Tibial artery (tissue), 4 donors: ENCODE data around the gene ATP8B4.

Experiments used
- DNase-seq, 2 donors: peaks; one replicate each; pipeline ENCODE4 v3.0.0-alpha.2; 2019
- H3K27ac ChIP-seq, 2 donors: fragments of 200-600 bp; sonication (generic) in 1 of 2; 1 replicate in 1 of 2; 2 replicates in 1 of 2; pipeline ENCODE4 v1.5.1; 2018 to 2019; ENCODE audit warnings: mild to moderate bottlenecking in 1 of 2
- H3K27me3 ChIP-seq, 2 donors: fragments of 200-600 bp; sonication (generic) in 1 of 2; one replicate each; pipeline versions ENCODE4 v1.5.1 to v1.6.0; 2016 to 2019
- H3K36me3 ChIP-seq, 3 donors: fragments of 200-600 bp; sonication (generic) in 2 of 3; one replicate each; pipeline ENCODE4 v1.5.1; 2016 to 2019; ENCODE audit warnings: mild to moderate bottlenecking in 2 of 3
- H3K4me1 ChIP-seq, 4 donors: fragments of 200-600 bp; sonication (generic) in 2 of 4; 1 replicate in 3 of 4; 2 replicates in 1 of 4; pipeline ENCODE4 v1.5.1; 2016 to 2019
- H3K4me3 ChIP-seq, 2 donors: fragments of 200-600 bp; sonication (generic) in 1 of 2; 1 replicate in 1 of 2; 2 replicates in 1 of 2; pipeline ENCODE4 v1.5.1; 2018 to 2019; ENCODE audit warnings: mild to moderate bottlenecking in 2 of 2
- H3K9me3 ChIP-seq, 3 donors: fragments of 200-600 bp; sonication (generic) in 1 of 3; one replicate each; pipeline ENCODE4 v1.5.1; 2016 to 2019
- intact Hi-C: fragments of 100-400 bp; cut with DNase I; formaldehyde crosslinking; loops from one replicate; pipeline ENCODE4 v1.15.0; 2023; ENCODE audit warnings: low total_unique reads
- TF ChIP-seq, protein P1 (sequence below), 2 experiments: fragments of 200-600 bp in 1 of 2; fragments of 450-650 bp in 1 of 2; IDR thresholded peaks; one replicate each; pipeline ENCODE4 v1.5.1; 2017 to 2019; ENCODE audit warnings: antibody characterized with exemption in 2 of 2, mild to moderate bottlenecking in 1 of 2, moderate library complexity in 1 of 2

The ATP8B4 gene

DNA sequence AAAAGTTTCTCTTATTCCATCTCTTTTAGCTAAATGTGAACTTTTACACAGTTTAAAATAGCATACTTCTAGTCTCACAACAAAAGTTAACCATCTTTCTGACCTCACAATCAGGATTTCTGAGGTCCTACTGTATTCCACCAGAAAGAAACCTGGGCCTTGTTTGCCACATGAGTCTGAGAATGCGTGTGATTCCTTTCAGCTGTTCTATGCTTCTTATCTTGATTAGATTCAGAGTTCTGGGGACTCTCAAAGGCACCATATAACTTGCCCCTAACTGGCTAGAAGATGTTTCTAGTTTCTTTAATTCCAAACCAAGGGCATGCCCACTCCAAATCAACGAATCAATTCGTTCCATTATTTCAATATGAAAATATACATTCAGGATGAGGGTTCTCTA, 131.1 kb downstream of the ATP8B4 start:
- H3K4me1 ChIP-seq, result peaks cover 0 to 15% (median 9%) of the 10 kb centered on the region in 4 donors
- no peaks in the 10 kb centered on the region for H3K9me3 ChIP-seq
- TF ChIP-seq, protein P1, sequence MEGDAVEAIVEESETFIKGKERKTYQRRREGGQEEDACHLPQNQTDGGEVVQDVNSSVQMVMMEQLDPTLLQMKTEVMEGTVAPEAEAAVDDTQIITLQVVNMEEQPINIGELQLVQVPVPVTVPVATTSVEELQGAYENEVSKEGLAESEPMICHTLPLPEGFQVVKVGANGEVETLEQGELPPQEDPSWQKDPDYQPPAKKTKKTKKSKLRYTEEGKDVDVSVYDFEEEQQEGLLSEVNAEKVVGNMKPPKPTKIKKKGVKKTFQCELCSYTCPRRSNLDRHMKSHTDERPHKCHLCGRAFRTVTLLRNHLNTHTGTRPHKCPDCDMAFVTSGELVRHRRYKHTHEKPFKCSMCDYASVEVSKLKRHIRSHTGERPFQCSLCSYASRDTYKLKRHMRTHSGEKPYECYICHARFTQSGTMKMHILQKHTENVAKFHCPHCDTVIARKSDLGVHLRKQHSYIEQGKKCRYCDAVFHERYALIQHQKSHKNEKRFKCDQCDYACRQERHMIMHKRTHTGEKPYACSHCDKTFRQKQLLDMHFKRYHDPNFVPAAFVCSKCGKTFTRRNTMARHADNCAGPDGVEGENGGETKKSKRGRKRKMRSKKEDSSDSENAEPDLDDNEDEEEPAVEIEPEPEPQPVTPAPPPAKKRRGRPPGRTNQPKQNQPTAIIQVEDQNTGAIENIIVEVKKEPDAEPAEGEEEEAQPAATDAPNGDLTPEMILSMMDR (IDR thresholded peaks at IDR 0.05), result no peak
- intact Hi-C loops, result loop anchor here (10.0 kb wide), 1 partner anchor 143 kb away; no protein-coding TSS in a partner anchor
- no peak overlapping the region for H3K27ac ChIP-seq
- no peaks in the 10 kb centered on the region for H3K27me3 ChIP-seq
- H3K36me3 ChIP-seq, result no peaks in the 10 kb centered on the region
- DNase-seq, result no peak
- no peak overlapping the region for H3K4me3 ChIP-seq

DNA sequence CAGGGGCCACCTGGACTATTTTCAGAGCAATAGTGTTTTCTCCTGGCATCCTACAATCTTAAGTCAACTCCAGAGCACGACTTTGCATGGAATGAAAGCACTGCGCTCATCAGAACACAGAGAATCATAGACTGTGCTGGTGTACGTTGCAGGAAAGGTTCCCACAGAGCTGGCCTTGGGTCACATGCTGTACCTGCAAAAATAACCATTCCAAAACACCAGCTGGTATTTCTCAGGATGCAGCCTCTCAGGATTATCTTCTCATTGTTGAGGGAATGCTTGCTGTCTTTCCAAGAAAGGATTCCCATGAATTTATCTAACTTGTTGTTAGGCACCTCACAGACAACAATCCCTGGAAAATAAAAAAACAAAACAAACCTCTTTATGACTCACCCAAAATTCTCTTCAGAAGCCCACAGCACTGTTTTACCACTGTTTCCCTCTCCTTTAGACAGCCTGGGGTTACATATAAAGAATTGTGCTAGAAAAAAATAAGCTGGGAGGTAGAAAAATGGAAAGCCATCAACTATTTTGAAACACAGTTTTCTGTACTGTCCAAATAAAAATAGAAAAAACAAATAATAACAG, 131.7 kb downstream of the ATP8B4 start:
- H3K9me3 ChIP-seq, result no peaks in the 10 kb centered on the region
- DNase-seq, result no peak
- no peaks in the 10 kb centered on the region for H3K36me3 ChIP-seq
- TF ChIP-seq, protein P1 (IDR thresholded peaks at IDR 0.05), result no peak
- peaks cover 0 to 15% (median 9%) of the 10 kb centered on the region in 4 donors for H3K4me1 ChIP-seq
- H3K27ac ChIP-seq, result no peak overlapping the region
- H3K4me3 ChIP-seq, result no peak overlapping the region
- no peaks in the 10 kb centered on the region for H3K27me3 ChIP-seq
- intact Hi-C loops, result loop anchor here (10.0 kb wide), 1 partner anchor 142 kb away; no protein-coding TSS in a partner anchor

DNA sequence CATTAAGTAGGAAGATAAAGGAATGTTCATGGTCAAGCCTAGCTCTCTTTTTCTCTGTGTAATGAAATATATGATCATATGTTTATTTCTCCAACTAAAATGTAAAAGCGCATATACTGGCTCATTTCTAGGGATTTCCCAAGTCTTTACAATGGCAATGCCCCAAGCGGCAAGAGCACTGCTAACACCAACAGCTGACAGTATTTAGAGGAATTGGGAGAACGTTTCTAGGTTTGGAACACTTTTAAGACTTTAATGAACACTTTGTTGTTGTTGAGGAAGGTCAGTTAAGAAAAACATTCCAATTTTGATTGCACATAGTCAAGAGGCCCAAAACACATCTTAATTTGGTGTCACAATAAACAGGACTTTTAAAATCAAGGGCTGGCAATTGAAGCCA, 132.7 kb downstream of the ATP8B4 start:
- TF ChIP-seq, protein P1 (IDR thresholded peaks at IDR 0.05), result no peak
- no peaks in the 10 kb centered on the region for H3K36me3 ChIP-seq
- intact Hi-C loops, result loop anchor here (10.0 kb wide), 1 partner anchor 142 kb away; no protein-coding TSS in a partner anchor
- no peak for DNase-seq
- no peaks in the 10 kb centered on the region for H3K9me3 ChIP-seq
- H3K4me1 ChIP-seq, result peaks cover 0 to 15% (median 9%) of the 10 kb centered on the region in 4 donors
- H3K27ac ChIP-seq, result no peak overlapping the region
- H3K4me3 ChIP-seq, result no peak overlapping the region
- H3K27me3 ChIP-seq, result no peaks in the 10 kb centered on the region

DNA sequence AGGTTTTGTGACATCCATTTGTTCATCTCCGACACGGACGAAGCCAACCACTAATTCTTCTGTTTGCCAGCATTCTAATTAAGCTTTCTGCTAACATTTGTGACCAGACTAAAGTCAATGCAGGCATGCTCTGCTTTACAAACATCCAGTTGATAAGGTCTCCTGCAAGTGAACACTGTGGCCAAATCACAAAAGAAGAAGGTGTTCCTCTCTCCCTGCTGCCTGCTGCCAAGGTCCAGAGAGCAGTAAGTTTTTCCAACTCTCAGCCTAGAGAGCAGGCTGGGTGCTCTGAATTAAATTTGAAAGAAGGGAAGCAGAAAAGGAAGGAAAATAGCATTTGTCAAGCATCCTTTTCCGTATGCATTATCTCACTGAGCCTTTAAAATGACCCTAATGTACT, 133.6 kb downstream of the ATP8B4 start:
- no peak for DNase-seq
- Histone ChIP-seq H3K4me3 (no peak overlapping the region), H3K36me3 (no peaks in the 10 kb centered on the region), H3K9me3 (no peaks in the 10 kb centered on the region), H3K4me1 (peaks cover 0 to 15% (median 9%) of the 10 kb centered on the region in 4 donors), H3K27ac (no peak overlapping the region), H3K27me3 (no peaks in the 10 kb centered on the region)
- intact Hi-C loops, result loop anchor here (10.0 kb wide), 1 partner anchor 141 kb away; no protein-coding TSS in a partner anchor
- TF ChIP-seq, protein P1 (IDR thresholded peaks at IDR 0.05), result no peak

DNA sequence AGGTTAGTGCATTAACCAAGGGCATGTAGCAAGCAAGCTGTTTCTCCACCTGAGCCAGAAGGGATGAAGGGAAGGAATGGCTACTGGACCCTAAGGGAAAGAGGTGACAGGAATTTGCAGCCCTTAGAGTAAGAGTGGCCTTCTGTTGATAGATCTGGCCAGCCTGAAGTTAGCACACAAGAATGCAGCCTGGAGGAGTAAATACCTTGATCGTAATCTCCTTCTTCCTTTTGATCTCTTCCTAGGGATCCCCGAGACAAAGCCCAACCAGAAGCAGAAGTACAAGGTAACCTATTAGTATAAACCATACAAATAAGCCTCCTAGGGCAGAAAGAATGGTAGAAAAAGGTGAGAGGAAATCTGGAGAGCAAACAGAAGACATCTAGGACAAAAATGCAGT, 134.6 kb downstream of the ATP8B4 start:
- TF ChIP-seq, protein P1 (IDR thresholded peaks at IDR 0.05), result no peak
- Histone ChIP-seq H3K4me1 (peaks cover 0 to 9% (median 5%) of the 10 kb centered on the region in 4 donors), H3K4me3 (no peak overlapping the region), H3K27me3 (no peaks in the 10 kb centered on the region), H3K9me3 (no peaks in the 10 kb centered on the region), H3K36me3 (no peaks in the 10 kb centered on the region), H3K27ac (no peak overlapping the region)
- DNase-seq, result no peak
- intact Hi-C loops, result loop anchor here (10.0 kb wide), 1 partner anchor 140 kb away; no protein-coding TSS in a partner anchor
